Neural progenitor cell (in vitro differentiated cells): Measurements from ENCODE around the gene APOBEC3F. TPM values are rescaled to one million over a fixed set of nuclear protein-coding genes. Genes with fewer than 3 reads are reported as not detected.
"Not testable (repeated sequence)": the region's sequence is repeated elsewhere in the genome, so short reads cannot be mapped to it uniquely, and the experiment has no call there.

Experiments used
- DNase-seq: peaks from one replicate; pipeline ENCODE4 v3.0.0-alpha.2; 2016; ENCODE audit warnings: low spot score
- H2AFZ ChIP-seq: fragments of 200-600 bp; sonication (generic); replicated peaks from 2 replicates; pipeline ENCODE4 v1.6.1; 2016; ENCODE audit warnings: antibody characterized with exemption
- H3F3A ChIP-seq: fragments of 200-600 bp; sonication (generic); 2 replicates; pipeline ENCODE4 v1.6.1; 2016; ENCODE audit warnings: antibody characterized with exemption, low read depth
- H3K27ac ChIP-seq: fragments of 200-600 bp; sonication (generic); 2 replicates; pipeline ENCODE4 v1.5.1; 2016; ENCODE audit warnings: mild to moderate bottlenecking
- H3K27me3 ChIP-seq: fragments of 200-600 bp; sonication (generic); 2 replicates; pipeline ENCODE4 v1.6.1; 2016; ENCODE audit warnings: mild to moderate bottlenecking, moderate library complexity
- H3K36me3 ChIP-seq: fragments of 200-600 bp; sonication (generic); 2 replicates; pipeline ENCODE4 v1.5.1; 2016
- H3K4me1 ChIP-seq: fragments of 200-600 bp; sonication (generic); 2 replicates; pipeline ENCODE4 v1.6.1; 2016; ENCODE audit warnings: mixed run types
- H3K4me2 ChIP-seq: fragments of 200-600 bp; sonication (generic); 2 replicates; pipeline ENCODE4 v1.6.1; 2016
- H3K4me3 ChIP-seq: fragments of 200-600 bp; sonication (generic); 2 replicates; pipeline ENCODE4 v1.5.1; 2016
- H3K79me2 ChIP-seq: fragments of 200-600 bp; sonication (generic); 2 replicates; pipeline ENCODE4 v1.6.1; 2016; ENCODE audit warnings: low read depth
- H3K9ac ChIP-seq: fragments of 200-600 bp; sonication (generic); 2 replicates; pipeline ENCODE4 v1.6.1; 2016
- H3K9me3 ChIP-seq: fragments of 200-600 bp; sonication (generic); 2 replicates; pipeline ENCODE4 v1.5.1; 2016; ENCODE audit warnings: low read depth
- H4K20me1 ChIP-seq: fragments of 200-600 bp; sonication (generic); 2 replicates; pipeline ENCODE4 v1.6.1; 2016; ENCODE audit warnings: low read depth
- H3K27ac Mint-ChIP-seq: 3 replicates; pipeline ENCODE4 v1.8.0; 2021; ENCODE audit warnings: mixed read lengths
- H3K27me3 Mint-ChIP-seq: 2 replicates; pipeline ENCODE4 v1.8.0; 2022; ENCODE audit warnings: low read depth, mild to moderate bottlenecking, inconsistent platforms, moderate library complexity, mixed read lengths; ENCODE audit not compliant: insufficient read depth
- H3K36me3 Mint-ChIP-seq: 3 replicates; pipeline ENCODE4 v1.8.0; 2021; ENCODE audit warnings: mixed read lengths
- H3K4me1 Mint-ChIP-seq: 3 replicates; pipeline ENCODE4 v1.8.0; 2021; ENCODE audit warnings: mixed read lengths
- H3K4me3 Mint-ChIP-seq: 3 replicates; pipeline ENCODE4 v1.8.0; 2021; ENCODE audit warnings: mild to moderate bottlenecking, moderate library complexity, mixed read lengths
- H3K9me3 Mint-ChIP-seq: 3 replicates; pipeline ENCODE4 v1.8.0; 2020; ENCODE audit warnings: mixed read lengths
- CTCF ChIP-seq: fragments of 200-600 bp; sonication (generic); IDR thresholded peaks from 2 replicates; pipeline ENCODE4 v1.5.1; 2017; ENCODE audit warnings: antibody characterized with exemption, mild to moderate bottlenecking
- EZH2 ChIP-seq: fragments of 200-600 bp; sonication (generic); IDR thresholded peaks from 2 replicates; pipeline ENCODE4 v1.6.1; 2017; ENCODE audit warnings: antibody characterized with exemption, mild to moderate bottlenecking, moderate library complexity
- EZH2phosphoT487 ChIP-seq: fragments of 200-600 bp; sonication (generic); IDR thresholded peaks from 2 replicates; pipeline ENCODE4 v1.6.1; 2017; ENCODE audit warnings: antibody characterized with exemption
- total RNA-seq: library from RNA; depleted of rRNA; stranded (reverse); fragments of >200 nt; gene quantifications from 2 replicates; pipeline ENCODE4 v1.2.3, GENCODE V29; 2015; ENCODE audit warnings: low replicate concordance

APOBEC3F gene
- total RNA-seq, 1 donor from 2014 or later: 0.45 TPM

GRCh38 chr22:39055658-39056057 lies 15.0 kb downstream of the APOBEC3F start:
- Histone ChIP-seq H2AFZ (no peak overlapping the region), H3K79me2 (no peaks in the 10 kb centered on the region), H3K9me3 (no peaks in the 10 kb centered on the region), H3K36me3 (no peaks in the 10 kb centered on the region), H3K9ac (no peak overlapping the region), H3K4me3 (no peak overlapping the region), H3F3A (peaks cover 3% of the 10 kb centered on the region), H4K20me1 (no peaks in the 10 kb centered on the region), H3K4me1 (no peaks in the 10 kb centered on the region), H3K27ac (no peak overlapping the region), H3K27me3 (peaks cover under 1% of the 10 kb centered on the region), H3K4me2 (no peak overlapping the region)
- no peak for DNase-seq
- peaks cover 6% of the 10 kb centered on the region for H3K27me3 Mint-ChIP-seq
- H3K36me3 Mint-ChIP-seq: no peaks in the 10 kb centered on the region
- H3K4me3 Mint-ChIP-seq: no peak overlapping the region
- TF ChIP-seq CTCF (no peak), EZH2 (no peak), EZH2phosphoT487 (no peak)
- peaks cover 5% of the 10 kb centered on the region for H3K9me3 Mint-ChIP-seq
- peaks cover 6% of the 10 kb centered on the region for H3K4me1 Mint-ChIP-seq
- no peak overlapping the region for H3K27ac Mint-ChIP-seq

GRCh38 chr22:39061290-39061689 lies 20.6 kb downstream of the APOBEC3F start:
- not testable (repeated sequence) for H3K36me3 Mint-ChIP-seq, H3K4me3 ChIP-seq, H3K79me2 ChIP-seq, H3K4me1 ChIP-seq, H3K4me3 Mint-ChIP-seq, H4K20me1 ChIP-seq, H3K27ac Mint-ChIP-seq, H3K27me3 Mint-ChIP-seq, H3K4me1 Mint-ChIP-seq, H3K9me3 ChIP-seq, H3K27ac ChIP-seq, H3F3A ChIP-seq, DNase-seq, H3K36me3 ChIP-seq, H3K9me3 Mint-ChIP-seq, H2AFZ ChIP-seq, H3K4me2 ChIP-seq, H3K27me3 ChIP-seq, H3K9ac ChIP-seq

- not testable (repeated sequence) for H3K9me3 Mint-ChIP-seq, H3F3A ChIP-seq, H3K4me1 Mint-ChIP-seq, H3K4me3 Mint-ChIP-seq, H3K36me3 ChIP-seq, H3K27me3 ChIP-seq, H3K27ac Mint-ChIP-seq, H3K27me3 Mint-ChIP-seq, H3K4me1 ChIP-seq, H3K79me2 ChIP-seq, H3K9ac ChIP-seq, H3K36me3 Mint-ChIP-seq, H3K4me2 ChIP-seq, H3K27ac ChIP-seq, H3K9me3 ChIP-seq, H2AFZ ChIP-seq, H3K4me3 ChIP-seq, H4K20me1 ChIP-seq, DNase-seq
Measured at GRCh38 chr22:39061951-39062350, 21.3 kb downstream of the APOBEC3F start.

GRCh38 chr22:39063904-39064303 lies 23.2 kb downstream of the APOBEC3F start:
- H3K27me3 ChIP-seq, H4K20me1 ChIP-seq, H3K36me3 ChIP-seq, H3K9ac ChIP-seq, H3K36me3 Mint-ChIP-seq, H3K4me1 ChIP-seq, H3K27ac ChIP-seq, H3K4me3 Mint-ChIP-seq, H3K79me2 ChIP-seq, H3K27ac Mint-ChIP-seq, H3F3A ChIP-seq, H3K9me3 ChIP-seq, H3K27me3 Mint-ChIP-seq, H3K4me1 Mint-ChIP-seq, H3K9me3 Mint-ChIP-seq, H3K4me3 ChIP-seq, DNase-seq, H2AFZ ChIP-seq, H3K4me2 ChIP-seq: not testable (repeated sequence)

GRCh38 chr22:39066442-39067276 lies 26.0 kb downstream of the APOBEC3F start:
- not testable (repeated sequence) for H3K79me2 ChIP-seq, H3F3A ChIP-seq, H3K27ac Mint-ChIP-seq, H3K4me3 Mint-ChIP-seq, H3K27me3 Mint-ChIP-seq, H4K20me1 ChIP-seq, H3K36me3 Mint-ChIP-seq, DNase-seq, H3K4me3 ChIP-seq, H3K4me2 ChIP-seq, H3K4me1 Mint-ChIP-seq, H3K4me1 ChIP-seq, H2AFZ ChIP-seq, H3K9me3 ChIP-seq, H3K27me3 ChIP-seq, H3K27ac ChIP-seq, H3K9me3 Mint-ChIP-seq, H3K36me3 ChIP-seq, H3K9ac ChIP-seq
